HCT116 (cell line): ENCODE results near the gene SH2D6. TPM values are rescaled to one million over a fixed set of nuclear protein-coding genes. Genes with fewer than 3 reads are reported as not detected.

Experiments used
- ATAC-seq: fragments of 200-7000 bp; cut with Tn5 transposase; 2 replicates; pipeline ENCODE4 v1.9.1; 2020; ENCODE audit warnings: mild to moderate bottlenecking, moderate library complexity
- BruUV-seq: library from RNA; stranded (reverse); fragments of 400-500 nt; replicated peaks from 2 replicates; lab custom pipeline; 2021; lab: Mats Ljungman, UMichigan
- CTCF ChIA-PET: fragments of 300-600 bp; sonication (Branson Sonifier 250); formaldehyde crosslinking; loops from one replicate; lab custom pipeline; 2021; ENCODE audit warnings: antibody characterized with exemption; lab: Charles Lee
- POLR2A ChIA-PET: fragments of 300-600, 350-600 bp; sonication (Branson Sonifier 250); formaldehyde crosslinking; loops from one replicate; lab custom pipeline; 2021; ENCODE audit warnings: antibody characterized with exemption; lab: Charles Lee
- RAD21 ChIA-PET, 2 experiments: fragments of 300-600 bp; sonication (Branson Sonifier 250); formaldehyde crosslinking; loops; one replicate each; lab custom pipeline; 2023; ENCODE audit warnings: low total read pairs in 2 of 2; ENCODE audit not compliant: uncharacterized antibody in 2 of 2, unreplicated experiment in 2 of 2, low non-redundant PET in 1 of 2; lab: Charles Lee
- DNase-seq: peaks from one replicate; pipeline ENCODE4 v3.0.0-alpha.2; 2010; ENCODE audit warnings: low read depth, low spot score
- H2AFZ ChIP-seq: fragments of 200-600 bp; shearing (Covaris generic), sonication (generic); 2 replicates; pipeline ENCODE4 v1.6.1; 2017; ENCODE audit warnings: low read depth, mixed run types, mixed read lengths, antibody characterized with exemption, low read length; ENCODE audit not compliant: poor library complexity, severe bottlenecking
- H3K27ac ChIP-seq: 2 replicates; pipeline ENCODE4 v1.5.1; 2012; ENCODE audit warnings: low read depth, low read length
- H3K27me3 ChIP-seq: fragments of 200-600 bp; sonication (generic); 2 replicates; pipeline ENCODE4 v1.6.1; 2016; ENCODE audit warnings: mixed run types, low read length, mixed read lengths; ENCODE audit not compliant: insufficient read depth
- H3K36me3 ChIP-seq, 2 experiments: fragments of 200-500 bp in 1 of 2; fragments of 200-600 bp in 1 of 2; sonication (Bioruptor generic) in 1 of 2; sonication (generic) in 1 of 2; 2 replicates each; pipeline versions ENCODE4 v1.5.1 to v1.6.1; 2014 to 2016; ENCODE audit warnings: low read length in 2 of 2, inconsistent platforms in 1 of 2, mixed read lengths in 1 of 2, mixed run types in 1 of 2; ENCODE audit not compliant: insufficient read depth in 2 of 2, control insufficient read depth in 1 of 2
- H3K4me1 ChIP-seq, 2 experiments: fragments of 200-600 bp in 1 of 2; sonication (generic) in 1 of 2; 2 replicates each; pipeline versions ENCODE4 v1.5.1 to v1.6.1; 2012 to 2017; ENCODE audit warnings: low read length in 2 of 2, inconsistent platforms in 1 of 2, mild to moderate bottlenecking in 1 of 2, mixed read lengths in 1 of 2, mixed run types in 1 of 2, moderate library complexity in 1 of 2; ENCODE audit not compliant: insufficient read depth in 2 of 2, control insufficient read depth in 1 of 2
- H3K4me2 ChIP-seq: fragments of 200-600 bp; sonication (generic); 2 replicates; pipeline ENCODE4 v1.6.1; 2017; ENCODE audit warnings: mixed run types, low read length, mixed read lengths
- H3K4me3 ChIP-seq, 2 experiments: fragments of 200-600 bp in 1 of 2; sonication (generic) in 1 of 2; replicated peaks in 1 of 2; 2 replicates each; pipeline ENCODE4 v1.5.1; 2011 to 2016; ENCODE audit warnings: low read length in 2 of 2, control low read depth in 1 of 2, low read depth in 1 of 2, mild to moderate bottlenecking in 1 of 2, mixed read lengths in 1 of 2, mixed run types in 1 of 2
- H3K79me2 ChIP-seq: fragments of 200-600 bp; sonication (generic); 2 replicates; pipeline ENCODE4 v1.6.1; 2017; ENCODE audit warnings: mild to moderate bottlenecking, mixed run types, low read length, moderate library complexity, mixed read lengths; ENCODE audit not compliant: insufficient read depth
- H3K9ac ChIP-seq: fragments of 200-600 bp; sonication (generic); 2 replicates; pipeline ENCODE4 v1.6.1; 2016; ENCODE audit warnings: low read length, mixed read lengths
- H3K9me2 ChIP-seq: fragments of 200-600 bp; sonication (generic), shearing (Covaris generic); 2 replicates; pipeline ENCODE4 v1.6.1; 2017; ENCODE audit warnings: mixed run types, mild to moderate bottlenecking, moderate library complexity; ENCODE audit not compliant: insufficient read depth
- H3K9me3 ChIP-seq, 2 experiments: fragments of 200-500 bp in 1 of 2; fragments of 200-600 bp in 1 of 2; sonication (Bioruptor generic) in 1 of 2; sonication (generic) in 1 of 2; 2 replicates each; pipeline ENCODE4 v1.6.1; 2014 to 2017; ENCODE audit warnings: low read length in 2 of 2, mixed read lengths in 2 of 2, inconsistent platforms in 1 of 2, low read depth in 1 of 2, mild to moderate bottlenecking in 1 of 2, mixed run types in 1 of 2, moderate library complexity in 1 of 2; ENCODE audit not compliant: control insufficient read depth in 1 of 2, insufficient read depth in 1 of 2
- H4K20me1 ChIP-seq: fragments of 200-600 bp; sonication (generic), shearing (Covaris generic); 2 replicates; pipeline ENCODE4 v1.6.1; 2017; ENCODE audit warnings: mixed run types, mild to moderate bottlenecking, moderate library complexity; ENCODE audit not compliant: insufficient read depth
- JUND ChIP-seq: IDR thresholded peaks from 2 replicates; pipeline ENCODE4 v1.6.1; 2012
- RAD21 ChIP-seq: IDR thresholded peaks from 2 replicates; pipeline ENCODE4 v1.6.1; 2012; ENCODE audit warnings: low read depth, mild to moderate bottlenecking
- SIN3A ChIP-seq: IDR thresholded peaks from 2 replicates; pipeline ENCODE4 v1.6.1; 2012; ENCODE audit warnings: low read depth
- TCF7L2 ChIP-seq: IDR thresholded peaks from 2 replicates; pipeline ENCODE4 v1.7.0; 2011; ENCODE audit warnings: borderline replicate concordance, inconsistent platforms; ENCODE audit not compliant: insufficient read depth, insufficient read length; ENCODE audit errors: extremely low read depth
- YY1 ChIP-seq: IDR thresholded peaks from 2 replicates; pipeline ENCODE4 v1.6.1; 2011; ENCODE audit warnings: low read length, low read depth, moderate library complexity, mild to moderate bottlenecking; ENCODE audit not compliant: insufficient replicate concordance; ENCODE audit errors: extremely low read depth
- intact Hi-C: fragments of 100-400 bp; cut with micrococcal nuclease; formaldehyde crosslinking; loops from 2 replicates; pipeline ENCODE4 v1.10.0; 2022
- total RNA-seq: library from RNA; stranded (reverse); gene quantifications from one replicate; pipeline ENCODE4 v1.2.1, GENCODE V29; 2021; ENCODE audit not compliant: unreplicated experiment

SH2D6 gene
- total RNA-seq, 1 experiment from 2014 or later, result 2.7 TPM

DNA sequence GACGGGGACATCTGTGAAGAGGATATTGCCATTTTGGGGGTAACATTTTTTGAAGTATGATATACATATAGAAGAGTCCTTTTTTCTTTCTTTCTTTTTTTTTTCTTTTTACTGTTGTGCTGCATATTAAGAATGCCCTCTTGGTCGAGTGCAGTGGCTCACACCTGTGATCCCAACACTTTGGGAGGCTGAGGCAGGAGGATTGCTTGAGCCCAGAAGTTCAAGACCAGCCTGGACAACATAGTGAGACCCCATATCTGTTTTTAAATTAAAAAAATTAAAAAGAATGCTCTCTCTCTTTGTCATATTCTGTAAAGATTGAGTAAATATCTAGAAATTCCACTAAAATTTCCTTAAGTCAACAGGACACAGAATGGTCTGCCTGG lies 3.6 kb downstream of the SH2D6 start:
- Histone ChIP-seq H3K9me2 (no peaks in the 10 kb centered on the region), H3K4me2 (no peak overlapping the region), H3K4me1 (peaks cover 35 to 43% of the 10 kb centered on the region in 2 experiments; a peak in 3 of 4 replicates), H3K9me3 (no peaks in the 10 kb centered on the region), H3K27ac (no peak overlapping the region; the same call in 1 of the 2 replicates), H2AFZ (no peak overlapping the region), H3K9ac (no peak overlapping the region), H3K27me3 (no peaks in the 10 kb centered on the region), H3K4me3 (no peak overlapping the region)
- intact Hi-C loops, result no loop called here
- DNase-seq, result no peak
- ChIA-PET POLR2A (interaction anchor here (15.9 kb wide), 1 partner anchor 124 kb away, joined by 236 read pairs; the partner anchor contains the start of gene MAT2A), CTCF (interaction anchor here (0.8 to 4.8 kb wide), 3 partner anchors 67 to 128 kb away, joined by 4 to 118 read pairs (median 17); partner anchors contain the start of genes ELMOD3 and MAT2A), RAD21 (interaction anchor here (1.1 to 4.0 kb wide), 3 partner anchors 124 to 130 kb away, joined by 3 to 25 read pairs (median 25); no protein-coding TSS in a partner anchor)
- ATAC-seq, result no peak
- BruUV-seq, result no TSS peak
- no peak for TF ChIP-seq YY1
- no peak for TF ChIP-seq TCF7L2
- no peak for TF ChIP-seq JUND
- TF ChIP-seq, all 23 proteins: peak for 0
- no peaks in the 10 kb centered on the region for H3K36me3 ChIP-seq
- H3K79me2 ChIP-seq, result no peaks in the 10 kb centered on the region
- H4K20me1 ChIP-seq, result no peaks in the 10 kb centered on the region

DNA sequence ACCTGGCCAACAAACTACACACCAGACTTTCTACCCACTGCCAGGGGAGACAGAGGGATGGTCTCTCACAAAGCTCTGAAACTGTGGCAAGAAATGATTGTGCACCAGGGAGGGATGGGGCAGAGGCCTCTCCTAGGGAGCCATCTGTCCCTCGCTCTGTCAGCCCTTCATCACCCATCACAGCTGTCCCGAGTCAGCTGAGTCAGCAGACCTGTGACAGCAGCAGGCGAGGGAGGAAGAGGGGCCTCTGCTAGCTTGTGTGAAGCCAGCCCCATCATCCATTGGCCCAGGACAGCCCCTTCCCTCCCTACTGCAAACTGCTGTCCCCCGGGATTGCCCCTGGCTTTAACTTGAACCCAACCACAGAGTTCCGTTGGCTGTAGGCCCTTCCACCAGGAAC lies 5.0 kb downstream of the SH2D6 start:
- ChIA-PET RAD21 (no interaction called here), POLR2A (interaction anchor here (15.9 kb wide), 1 partner anchor 122 kb away, joined by 236 read pairs; the partner anchor contains the start of gene MAT2A), CTCF (no interaction called here)
- Histone ChIP-seq H3K36me3 (no peaks in the 10 kb centered on the region), H3K9me3 (no peaks in the 10 kb centered on the region), H3K79me2 (no peaks in the 10 kb centered on the region), H3K9me2 (no peaks in the 10 kb centered on the region), H3K4me1 (peaks cover 26 to 33% of the 10 kb centered on the region in 2 experiments; a peak in 3 of 4 replicates), H4K20me1 (no peaks in the 10 kb centered on the region), H3K27me3 (no peaks in the 10 kb centered on the region), H2AFZ (no peak overlapping the region), H3K27ac (no peak overlapping the region), H3K4me2 (no peak overlapping the region), H3K9ac (no peak overlapping the region), H3K4me3 (no peak overlapping the region)
- TF ChIP-seq TCF7L2, result no peak
- TF ChIP-seq SIN3A, result no peak
- TF ChIP-seq RAD21, result no peak
- intact Hi-C loops, result no loop called here
- ATAC-seq (no peak), DNase-seq (no peak)
- BruUV-seq, result no TSS peak
